H9 (cell line): Measurements from ENCODE around the gene MSANTD2. TPM values are rescaled to one million over a fixed set of nuclear protein-coding genes. Genes with fewer than 3 reads are reported as not detected.

Source experiments
- DNase-seq: peaks from one replicate; pipeline ENCODE4 v3.0.0-alpha.2; 2017
- H2AFZ ChIP-seq: one replicate; pipeline ENCODE4 v1.6.1; 2013; ENCODE audit warnings: mild to moderate bottlenecking, low read length, control low read depth, moderate library complexity
- H2AK5ac ChIP-seq: 2 replicates; pipeline ENCODE4 v1.6.1; 2013; ENCODE audit warnings: low read length, control low read depth, mixed read lengths; ENCODE audit not compliant: insufficient read length
- H2BK120ac ChIP-seq: one replicate; pipeline ENCODE4 v1.6.1; 2013; ENCODE audit warnings: low read depth, mild to moderate bottlenecking, low read length, control low read depth, inconsistent platforms; ENCODE audit not compliant: poor library complexity, severe bottlenecking
- H2BK12ac ChIP-seq: 2 replicates; pipeline ENCODE4 v1.6.1; 2013; ENCODE audit warnings: low read length, control low read depth, mixed read lengths, low read depth; ENCODE audit not compliant: insufficient read length
- H2BK15ac ChIP-seq: 2 replicates; pipeline ENCODE4 v1.6.1; 2013; ENCODE audit warnings: low read depth, low read length, control low read depth
- H2BK20ac ChIP-seq: one replicate; pipeline ENCODE4 v1.6.1; 2013; ENCODE audit warnings: low read depth, mild to moderate bottlenecking, low read length, control low read depth, inconsistent platforms; ENCODE audit not compliant: poor library complexity, severe bottlenecking
- H2BK5ac ChIP-seq: 2 replicates; pipeline ENCODE4 v1.6.1; 2013; ENCODE audit warnings: low read length, control low read depth, mixed read lengths; ENCODE audit not compliant: insufficient read length
- H3K14ac ChIP-seq: 2 replicates; pipeline ENCODE4 v1.6.1; 2013; ENCODE audit warnings: low read length, control low read depth; ENCODE audit not compliant: insufficient read depth
- H3K18ac ChIP-seq: 2 replicates; pipeline ENCODE4 v1.6.1; 2013; ENCODE audit warnings: low read depth, mild to moderate bottlenecking, mixed read lengths, low read length, control low read depth; ENCODE audit not compliant: insufficient read length
- H3K23ac ChIP-seq: 2 replicates; pipeline ENCODE4 v1.6.1; 2013; ENCODE audit warnings: low read length, control low read depth, mixed read lengths, low read depth; ENCODE audit not compliant: insufficient read length
- H3K23me2 ChIP-seq: 2 replicates; pipeline ENCODE4 v1.6.1; 2013; ENCODE audit warnings: low read depth, mild to moderate bottlenecking, mixed read lengths, low read length, control low read depth; ENCODE audit not compliant: insufficient read length, poor library complexity, severe bottlenecking
- H3K27ac ChIP-seq: 2 replicates; pipeline ENCODE4 v1.5.1; 2013; ENCODE audit warnings: low read length, control low read depth, mixed read lengths, low read depth; ENCODE audit not compliant: insufficient read length
- H3K27me3 ChIP-seq: 2 replicates; pipeline ENCODE4 v1.6.1; 2013; ENCODE audit warnings: low read length, control low read depth, inconsistent platforms; ENCODE audit not compliant: insufficient read depth
- H3K4ac ChIP-seq: 2 replicates; pipeline ENCODE4 v1.6.1; 2013; ENCODE audit warnings: low read depth, mild to moderate bottlenecking, control low read depth, inconsistent platforms, low read length, moderate library complexity
- H3K4me1 ChIP-seq: 2 replicates; pipeline ENCODE4 v1.6.1; 2013; ENCODE audit warnings: low read length, control low read depth, inconsistent platforms; ENCODE audit not compliant: insufficient read depth
- H3K4me2 ChIP-seq: 2 replicates; pipeline ENCODE4 v1.6.1; 2013; ENCODE audit warnings: low read length, control low read depth, mixed read lengths; ENCODE audit not compliant: insufficient read length, insufficient read depth
- H3K56ac ChIP-seq: 2 replicates; pipeline ENCODE4 v1.6.1; 2013; ENCODE audit warnings: low read depth, mild to moderate bottlenecking, mixed read lengths, low read length, control low read depth; ENCODE audit not compliant: insufficient read length
- H3K79me1 ChIP-seq: 2 replicates; pipeline ENCODE4 v1.6.1; 2013; ENCODE audit warnings: low read depth, mild to moderate bottlenecking, moderate library complexity, low read length, control low read depth, inconsistent platforms; ENCODE audit not compliant: insufficient read depth, poor library complexity, severe bottlenecking
- H3K79me2 ChIP-seq: 2 replicates; pipeline ENCODE4 v1.6.1; 2013; ENCODE audit warnings: low read length, control low read depth, inconsistent platforms; ENCODE audit not compliant: insufficient read depth
- H3K9ac ChIP-seq: 2 replicates; pipeline ENCODE4 v1.6.1; 2013; ENCODE audit warnings: low read length, control low read depth, mixed read lengths; ENCODE audit not compliant: insufficient read length; ENCODE audit errors: extremely low read depth
- H3K9me3 ChIP-seq: one replicate; pipeline ENCODE4 v1.6.1; 2013; ENCODE audit warnings: low read depth, low read length, inconsistent platforms; ENCODE audit not compliant: control insufficient read depth
- H3T11ph ChIP-seq: one replicate; pipeline ENCODE4 v1.6.1; 2013; ENCODE audit warnings: mild to moderate bottlenecking, low read length, control low read depth, inconsistent platforms
- H4K20me1 ChIP-seq: one replicate; pipeline ENCODE4 v1.6.1; 2013; ENCODE audit not compliant: control insufficient read depth, insufficient read length, insufficient read depth
- H4K5ac ChIP-seq: 2 replicates; pipeline ENCODE4 v1.6.1; 2013; ENCODE audit warnings: low read depth, mild to moderate bottlenecking, mixed read lengths, low read length, control low read depth; ENCODE audit not compliant: insufficient read length
- H4K8ac ChIP-seq: replicated peaks from 2 replicates; pipeline ENCODE4 v1.6.1; 2013; ENCODE audit warnings: low read length, control low read depth, mixed read lengths, low read depth; ENCODE audit not compliant: insufficient read length
- H4K91ac ChIP-seq: 2 replicates; pipeline ENCODE4 v1.6.1; 2013; ENCODE audit warnings: low read depth, mild to moderate bottlenecking, moderate library complexity, mixed read lengths, low read length, control low read depth; ENCODE audit not compliant: insufficient read length
- H3K27ac Mint-ChIP-seq, 3 experiments: 2 replicates in 2 of 3; 3 replicates in 1 of 3; pipeline ENCODE4 v1.8.0; 2020 to 2021; ENCODE audit warnings: mixed read lengths in 3 of 3, mild to moderate bottlenecking in 1 of 3, moderate library complexity in 1 of 3
- H3K27me3 Mint-ChIP-seq: 2 replicates; pipeline ENCODE4 v1.8.0; 2021; ENCODE audit warnings: low read depth, mild to moderate bottlenecking, moderate library complexity, mixed read lengths
- H3K36me3 Mint-ChIP-seq, 3 experiments: 2 replicates in 2 of 3; 3 replicates in 1 of 3; pipeline ENCODE4 v1.8.0; 2020 to 2021; ENCODE audit warnings: low read depth in 3 of 3, mixed read lengths in 3 of 3; ENCODE audit not compliant: insufficient read depth in 1 of 3
- H3K4me1 Mint-ChIP-seq, 2 experiments: 2 replicates each; pipeline ENCODE4 v1.8.0; 2020; ENCODE audit warnings: mixed read lengths in 2 of 2
- H3K4me3 Mint-ChIP-seq, 2 experiments: 2 replicates in 1 of 2; 3 replicates in 1 of 2; pipeline ENCODE4 v1.8.0; 2020 to 2021; ENCODE audit warnings: mild to moderate bottlenecking in 2 of 2, mixed read lengths in 2 of 2, moderate library complexity in 1 of 2
- H3K9me3 Mint-ChIP-seq, 2 experiments: 2 replicates in 1 of 2; 3 replicates in 1 of 2; pipeline ENCODE4 v1.8.0; 2020; ENCODE audit warnings: mild to moderate bottlenecking in 2 of 2, mixed read lengths in 2 of 2, moderate library complexity in 1 of 2
- WGBS: extraction: QIAGEN DNeasy Blood & Tissue Kit; methylation state at CpG from one replicate; pipeline ENCODE4 v1.1.7; 2013; ENCODE audit warnings: missing lambda C conversion rate, low lambda C conversion rate, mixed read lengths; ENCODE audit not compliant: insufficient read length; ENCODE audit errors: extremely low coverage; 5-methylcytosine and 5-hydroxymethylcytosine counted together
- total RNA-seq: library from RNA; stranded (reverse); gene quantifications from 2 replicates; pipeline ENCODE4 v1.2.1, GENCODE V29; 2021
- TF ChIP-seq, protein P1 (sequence below): fragments of 200-600 bp; sonication (generic); conservative IDR thresholded peaks from 3 replicates; pipeline ENCODE4 v1.8.0; 2021; ENCODE audit warnings: antibody characterized with exemption, mild to moderate bottlenecking

Gene MSANTD2
- total RNA-seq, 1 experiment from 2014 or later = 18.1 TPM

DNA sequence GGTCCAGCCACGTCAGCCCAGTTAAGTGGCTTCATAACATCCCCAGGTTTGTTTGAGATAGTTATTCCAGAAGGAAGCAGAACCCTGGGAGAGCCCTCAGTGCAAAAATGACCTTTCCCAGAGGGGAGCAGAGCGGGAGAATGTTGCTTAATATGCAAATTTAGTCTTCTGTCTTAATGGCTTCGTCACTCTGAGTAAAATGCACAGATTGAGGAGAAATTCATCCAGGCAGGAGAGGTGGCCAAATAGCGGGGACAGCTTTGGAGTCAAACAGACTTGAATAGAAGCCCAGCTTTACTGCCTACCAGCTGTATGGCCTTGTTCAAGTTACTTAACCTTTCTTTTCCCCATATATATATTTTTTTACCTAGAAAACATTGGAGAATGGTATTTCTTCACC, 72.7 kb downstream of the MSANTD2 start:
- H3K9me3 ChIP-seq = no peaks in the 10 kb centered on the region
- no peak overlapping the region for H4K91ac ChIP-seq
- no peak overlapping the region for H3K27ac ChIP-seq
- no peak overlapping the region for H2BK15ac ChIP-seq
- H4K8ac ChIP-seq = no peak overlapping the region
- peaks cover 4% of the 10 kb centered on the region; the same call in 1 of the 2 replicates for H3K27me3 ChIP-seq
- H2AFZ ChIP-seq = no peak overlapping the region
- H3K79me2 ChIP-seq = no peaks in the 10 kb centered on the region
- peaks cover 11% of the 10 kb centered on the region for H3K4me1 ChIP-seq
- no CpG with 5 or more reads among the region's 4 CpGs for whole genome bisulfite sequencing
- H2BK20ac ChIP-seq = no peak overlapping the region
- H2AK5ac ChIP-seq = no peak overlapping the region
- H3T11ph ChIP-seq = no peak overlapping the region
- TF ChIP-seq, protein P1, sequence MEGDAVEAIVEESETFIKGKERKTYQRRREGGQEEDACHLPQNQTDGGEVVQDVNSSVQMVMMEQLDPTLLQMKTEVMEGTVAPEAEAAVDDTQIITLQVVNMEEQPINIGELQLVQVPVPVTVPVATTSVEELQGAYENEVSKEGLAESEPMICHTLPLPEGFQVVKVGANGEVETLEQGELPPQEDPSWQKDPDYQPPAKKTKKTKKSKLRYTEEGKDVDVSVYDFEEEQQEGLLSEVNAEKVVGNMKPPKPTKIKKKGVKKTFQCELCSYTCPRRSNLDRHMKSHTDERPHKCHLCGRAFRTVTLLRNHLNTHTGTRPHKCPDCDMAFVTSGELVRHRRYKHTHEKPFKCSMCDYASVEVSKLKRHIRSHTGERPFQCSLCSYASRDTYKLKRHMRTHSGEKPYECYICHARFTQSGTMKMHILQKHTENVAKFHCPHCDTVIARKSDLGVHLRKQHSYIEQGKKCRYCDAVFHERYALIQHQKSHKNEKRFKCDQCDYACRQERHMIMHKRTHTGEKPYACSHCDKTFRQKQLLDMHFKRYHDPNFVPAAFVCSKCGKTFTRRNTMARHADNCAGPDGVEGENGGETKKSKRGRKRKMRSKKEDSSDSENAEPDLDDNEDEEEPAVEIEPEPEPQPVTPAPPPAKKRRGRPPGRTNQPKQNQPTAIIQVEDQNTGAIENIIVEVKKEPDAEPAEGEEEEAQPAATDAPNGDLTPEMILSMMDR = no peak
- Mint-ChIP-seq H3K36me3 (no peaks in the 10 kb centered on the region; a peak in 1 of 7 replicates), H3K9me3 (no peaks in the 10 kb centered on the region; a peak in 1 of 5 replicates), H3K4me3 (no peak overlapping the region), H3K27me3 (peaks cover 41% of the 10 kb centered on the region), H3K4me1 (peaks cover 35 to 39% of the 10 kb centered on the region in 2 experiments), H3K27ac (no peak overlapping the region)
- no peak for DNase-seq
- no peak overlapping the region for H3K23ac ChIP-seq
- H3K9ac ChIP-seq = no peak overlapping the region
- no peak overlapping the region for H2BK120ac ChIP-seq
- H3K79me1 ChIP-seq = no peaks in the 10 kb centered on the region
- no peak overlapping the region for H3K4me2 ChIP-seq
- no peak overlapping the region for H2BK12ac ChIP-seq
- H4K5ac ChIP-seq = no peak overlapping the region
- H3K23me2 ChIP-seq = no peaks in the 10 kb centered on the region
- no peak overlapping the region for H3K4ac ChIP-seq
- no peaks in the 10 kb centered on the region for H4K20me1 ChIP-seq
- no peak overlapping the region for H3K18ac ChIP-seq
- no peak overlapping the region for H2BK5ac ChIP-seq
- H3K14ac ChIP-seq = no peak overlapping the region
- no peak overlapping the region for H3K56ac ChIP-seq
